Sigmoid colon (tissue), 7 donors: ENCODE results near the gene PRKN. TPM values are rescaled to one million over a fixed set of nuclear protein-coding genes. Genes with fewer than 3 reads are reported as not detected.

Experiments
- DNase-seq: peaks from one replicate; pipeline ENCODE4 v3.0.0-alpha.2; 2019
- H3K27ac ChIP-seq, 4 donors: fragments of 200-600 bp; sonication (generic); one replicate each; pipeline ENCODE4 v1.5.1; 2016 to 2019; ENCODE audit warnings: mild to moderate bottlenecking in 1 of 4
- H3K27me3 ChIP-seq, 3 donors: fragments of 200-600 bp; sonication (generic); one replicate each; pipeline ENCODE4 v1.5.1; 2019; ENCODE audit warnings: mild to moderate bottlenecking in 1 of 3
- H3K36me3 ChIP-seq, 4 donors: fragments of 200-600 bp; sonication (generic); one replicate each; pipeline ENCODE4 v1.5.1; 2016 to 2019
- H3K4me1 ChIP-seq, 4 donors: fragments of 200-600 bp; sonication (generic); one replicate each; pipeline ENCODE4 v1.5.1; 2017 to 2019
- H3K4me3 ChIP-seq, 4 donors: fragments of 200-600 bp; sonication (generic); one replicate each; pipeline ENCODE4 v1.5.1; 2017 to 2019; ENCODE audit warnings: mild to moderate bottlenecking in 2 of 4, moderate library complexity in 1 of 4
- H3K9me3 ChIP-seq, 4 donors: fragments of 200-600 bp in 3 of 4; sonication (generic) in 3 of 4; one replicate each; pipeline versions ENCODE4 v1.5.1 to v1.6.1; 2013 to 2019
- EP300 ChIP-seq, 4 donors: sonication (generic); formaldehyde crosslinking; IDR thresholded peaks; one replicate each; pipeline ENCODE4 v1.6.1; 2017; ENCODE audit warnings: antibody characterized with exemption in 4 of 4
- POLR2A ChIP-seq, 2 donors: fragments of 450-650 bp; IDR thresholded peaks; one replicate each; pipeline ENCODE4 v1.6.1; 2016; ENCODE audit warnings: antibody characterized with exemption in 2 of 2, mild to moderate bottlenecking in 2 of 2, moderate library complexity in 2 of 2
- POLR2AphosphoS5 ChIP-seq, 4 donors: sonication (generic); formaldehyde crosslinking; IDR thresholded peaks; one replicate each; pipeline ENCODE4 v1.6.1; 2017; ENCODE audit warnings: antibody characterized with exemption in 4 of 4
- WGBS, 2 donors: extraction: QIAGEN DNeasy Blood & Tissue Kit; methylation state at CpG; one replicate each; pipeline ENCODE4 v1.1.7; 2013; 5-methylcytosine and 5-hydroxymethylcytosine counted together
- intact Hi-C: fragments of 100-400 bp; cut with DNase I; formaldehyde crosslinking; loops from one replicate; pipeline ENCODE4 v1.15.1; 2023
- polyA plus RNA-seq, 3 donors: library from polyadenylated mRNA; stranded (reverse); fragments of 200-250 nt; gene quantifications; one replicate each; pipeline ENCODE4 v1.2.3, GENCODE V29; 2013
- total RNA-seq, 4 donors: library from RNA; depleted of rRNA; stranded (reverse); fragments of >200 nt; gene quantifications; one replicate each; pipeline ENCODE4 v1.1.0, GENCODE V29; 2016
- TF ChIP-seq, protein P1 (sequence below), 4 experiments: fragments of 450-650 bp in 3 of 4; fragments of 200-600 bp in 1 of 4; IDR thresholded peaks; one replicate each; pipeline ENCODE4 v1.5.1; 2016 to 2019; ENCODE audit warnings: antibody characterized with exemption in 4 of 4, mild to moderate bottlenecking in 3 of 4, moderate library complexity in 2 of 4
- donor health status: healthy with polysubstance abuse.
- donor health status: Bipolar disorder and iron deficiency.
- donor health status: healthy.

PRKN gene
- total and polyA plus RNA-seq, 7 donors: 0.38 to 173 (median 9.7) TPM

- Histone ChIP-seq H3K9me3 (no peaks in the 10 kb centered on the region), H3K36me3 (no peaks in the 10 kb centered on the region), H3K27ac (no peak overlapping the region), H3K27me3 (no peaks in the 10 kb centered on the region), H3K4me1 (no peaks in the 10 kb centered on the region), H3K4me3 (no peak overlapping the region)
- WGBS, 2 donors: 85 to 93% methylated on average over 3 of the region's 3 CpGs
- no peak for DNase-seq
- TF ChIP-seq EP300 (IDR thresholded peaks at IDR 0.05) (no peak), POLR2A (IDR thresholded peaks at IDR 0.05) (no peak)
- TF ChIP-seq, protein P1, sequence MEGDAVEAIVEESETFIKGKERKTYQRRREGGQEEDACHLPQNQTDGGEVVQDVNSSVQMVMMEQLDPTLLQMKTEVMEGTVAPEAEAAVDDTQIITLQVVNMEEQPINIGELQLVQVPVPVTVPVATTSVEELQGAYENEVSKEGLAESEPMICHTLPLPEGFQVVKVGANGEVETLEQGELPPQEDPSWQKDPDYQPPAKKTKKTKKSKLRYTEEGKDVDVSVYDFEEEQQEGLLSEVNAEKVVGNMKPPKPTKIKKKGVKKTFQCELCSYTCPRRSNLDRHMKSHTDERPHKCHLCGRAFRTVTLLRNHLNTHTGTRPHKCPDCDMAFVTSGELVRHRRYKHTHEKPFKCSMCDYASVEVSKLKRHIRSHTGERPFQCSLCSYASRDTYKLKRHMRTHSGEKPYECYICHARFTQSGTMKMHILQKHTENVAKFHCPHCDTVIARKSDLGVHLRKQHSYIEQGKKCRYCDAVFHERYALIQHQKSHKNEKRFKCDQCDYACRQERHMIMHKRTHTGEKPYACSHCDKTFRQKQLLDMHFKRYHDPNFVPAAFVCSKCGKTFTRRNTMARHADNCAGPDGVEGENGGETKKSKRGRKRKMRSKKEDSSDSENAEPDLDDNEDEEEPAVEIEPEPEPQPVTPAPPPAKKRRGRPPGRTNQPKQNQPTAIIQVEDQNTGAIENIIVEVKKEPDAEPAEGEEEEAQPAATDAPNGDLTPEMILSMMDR (IDR thresholded peaks at IDR 0.05): no peak
- intact Hi-C loops: no loop called here
Measured at GRCh38 chr6:162649271-162649670, 78.3 kb downstream of the PRKN start.

DNA sequence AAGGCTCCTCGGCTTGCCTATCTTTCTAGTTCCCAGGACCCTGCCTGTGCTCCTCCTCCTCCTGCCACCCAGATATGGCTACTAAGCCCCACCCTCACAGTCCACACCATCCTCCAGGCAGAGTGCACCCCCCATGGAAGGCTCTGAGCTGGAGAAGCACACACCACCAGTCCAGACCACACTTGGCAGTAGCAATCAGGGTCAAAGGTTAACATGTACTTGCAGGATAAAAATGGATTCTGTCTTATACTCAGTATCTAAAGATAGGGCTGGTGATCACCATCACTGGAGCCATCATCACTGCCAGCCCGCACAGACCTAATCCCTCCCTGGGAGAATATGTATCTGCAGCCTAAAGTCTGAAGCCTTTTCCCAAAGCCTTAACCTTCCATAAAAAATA is 83.4 kb downstream of the PRKN start:
- 87 to 93% methylated on average over 2 of the region's 2 CpGs for WGBS, 2 donors
- no peak overlapping the region for H3K27ac ChIP-seq
- no peaks in the 10 kb centered on the region for H3K9me3 ChIP-seq
- intact Hi-C loops: no loop called here
- TF ChIP-seq POLR2AphosphoS5 (IDR thresholded peaks at IDR 0.05): no peak
- TF ChIP-seq POLR2A (IDR thresholded peaks at IDR 0.05): no peak
- TF ChIP-seq EP300 (IDR thresholded peaks at IDR 0.05): no peak
- TF ChIP-seq, protein P1 (IDR thresholded peaks at IDR 0.05): no peak
- no peak overlapping the region for H3K4me3 ChIP-seq
- H3K4me1 ChIP-seq: no peaks in the 10 kb centered on the region
- H3K27me3 ChIP-seq: no peaks in the 10 kb centered on the region
- H3K36me3 ChIP-seq: no peaks in the 10 kb centered on the region
- no peak for DNase-seq

- Histone ChIP-seq H3K27me3 (no peaks in the 10 kb centered on the region), H3K36me3 (no peaks in the 10 kb centered on the region), H3K27ac (no peak overlapping the region), H3K9me3 (no peaks in the 10 kb centered on the region), H3K4me3 (no peak overlapping the region), H3K4me1 (peaks cover 0 to 5% (median 0%) of the 10 kb centered on the region in 4 donors)
- DNase-seq: no peak
- intact Hi-C loops: no loop called here
- TF ChIP-seq POLR2AphosphoS5 (IDR thresholded peaks at IDR 0.05) (no peak), POLR2A (IDR thresholded peaks at IDR 0.05) (no peak), EP300 (IDR thresholded peaks at IDR 0.05) (no peak)
- TF ChIP-seq, protein P1 (IDR thresholded peaks at IDR 0.05): no peak
- 96 to 97% methylated on average over 1 of the region's 1 CpG for WGBS, 2 donors
Measured at GRCh38 chr6:162640756-162641155, 86.8 kb downstream of the PRKN start.

DNA sequence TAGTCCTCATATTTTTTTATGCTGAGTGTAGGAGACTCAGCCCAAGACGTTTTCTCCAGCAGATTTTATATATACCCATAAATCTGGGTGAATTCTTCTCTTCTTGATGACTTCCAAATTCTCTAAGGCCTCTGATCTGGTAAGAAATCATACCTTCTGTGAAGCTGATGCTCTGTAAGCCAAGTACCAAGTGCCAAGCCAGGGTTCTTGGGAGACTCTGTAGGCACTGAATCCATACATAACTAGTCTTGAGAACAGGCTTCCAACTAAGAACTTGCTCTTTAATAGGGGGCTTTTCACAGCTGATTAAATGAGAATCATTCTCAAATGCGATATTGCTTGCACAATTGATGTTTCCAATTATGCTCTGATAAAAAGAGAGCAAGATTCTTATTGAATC is 87.6 kb downstream of the PRKN start:
- Histone ChIP-seq H3K27ac (no peak overlapping the region), H3K27me3 (no peaks in the 10 kb centered on the region), H3K9me3 (no peaks in the 10 kb centered on the region), H3K4me3 (no peak overlapping the region), H3K36me3 (no peaks in the 10 kb centered on the region), H3K4me1 (peaks cover 0 to 5% (median 0%) of the 10 kb centered on the region in 4 donors)
- intact Hi-C loops: no loop called here
- 75 to 82% methylated on average over 2 of the region's 2 CpGs for WGBS, 2 donors
- no peak for DNase-seq
- TF ChIP-seq, protein P1 (IDR thresholded peaks at IDR 0.05): no peak
- no peak for TF ChIP-seq EP300 (IDR thresholded peaks at IDR 0.05)
- no peak for TF ChIP-seq POLR2A (IDR thresholded peaks at IDR 0.05)
- TF ChIP-seq POLR2AphosphoS5 (IDR thresholded peaks at IDR 0.05): no peak

DNA sequence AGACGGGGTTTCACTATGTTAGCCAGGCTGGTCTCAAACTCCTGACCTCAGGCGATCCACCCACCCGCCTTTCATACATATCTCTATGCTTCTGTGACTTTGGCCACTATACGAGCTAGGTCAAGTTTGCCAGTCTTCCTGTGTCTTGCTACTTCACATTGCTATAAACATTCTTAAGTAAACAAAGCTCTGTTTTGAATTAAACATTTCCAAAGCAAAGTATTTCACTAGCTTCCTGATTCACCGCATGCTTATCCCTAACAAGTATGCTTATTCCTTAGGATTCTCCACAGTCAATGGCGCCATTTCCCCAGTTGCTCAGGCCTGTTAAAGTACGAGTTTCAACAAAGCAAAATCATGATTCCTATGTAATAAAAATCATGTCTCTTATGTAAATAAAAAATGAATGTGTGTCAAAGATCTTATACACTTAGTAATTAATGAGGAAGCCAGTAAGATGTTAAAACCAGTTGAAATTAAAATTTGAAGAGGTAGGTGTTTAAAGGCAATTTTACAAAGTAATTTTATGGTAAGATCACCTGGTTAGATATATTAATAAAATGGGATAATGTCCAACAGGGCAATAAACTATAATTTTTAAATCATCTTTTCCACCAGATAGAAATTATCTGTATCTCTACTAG is 88.5 kb downstream of the PRKN start:
- intact Hi-C loops: no loop called here

More for the DNA sequence above, 88.5 kb downstream of the PRKN start:
- TF ChIP-seq POLR2AphosphoS5 (IDR thresholded peaks at IDR 0.05) (no peak), POLR2A (IDR thresholded peaks at IDR 0.05) (no peak), EP300 (IDR thresholded peaks at IDR 0.05) (no peak)
- TF ChIP-seq, protein P1 (IDR thresholded peaks at IDR 0.05): no peak
- no peak for DNase-seq
- 45 to 69% methylated on average over 7 of the region's 7 CpGs for WGBS, 2 donors
- Histone ChIP-seq H3K4me3 (no peak overlapping the region), H3K36me3 (no peaks in the 10 kb centered on the region), H3K9me3 (no peaks in the 10 kb centered on the region), H3K27me3 (no peaks in the 10 kb centered on the region), H3K4me1 (peaks cover 0 to 5% (median 0%) of the 10 kb centered on the region in 4 donors), H3K27ac (no peak overlapping the region)
